ENCODE data around the gene ATF7.

Gene ATF7

DNA sequence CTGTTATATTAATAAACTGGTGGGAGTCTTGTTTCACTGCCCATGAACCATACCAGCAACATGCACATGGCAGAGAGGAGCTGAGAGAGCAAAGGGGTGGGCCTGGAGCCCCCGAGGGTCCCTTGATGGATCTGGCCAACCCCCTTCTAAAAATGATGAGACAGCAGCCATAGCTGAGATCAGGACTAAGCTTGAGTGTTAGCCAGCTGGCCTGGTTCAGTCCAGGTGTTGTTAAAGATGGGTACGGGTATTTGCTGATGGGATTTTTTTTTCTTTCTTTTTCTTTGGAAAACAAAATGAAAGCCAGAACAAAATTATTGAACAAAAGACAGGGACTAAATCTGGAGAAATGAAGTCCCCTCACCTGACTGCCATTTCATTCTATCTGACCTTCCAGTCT, 158.3 kb downstream of the ATF7 start:
- TF ChIP-seq ZNF8 (CRISPR knock-in tag; IDR thresholded peaks at IDR 0.05) (no peak), ZFP30 (CRISPR knock-in tag; IDR thresholded peaks at IDR 0.05) (no peak), PPARA (CRISPR knock-in tag; IDR thresholded peaks at IDR 0.05; ENCODE audit: borderline replicate concordance) (no peak), ARNTL (CRISPR knock-in tag; IDR thresholded peaks at IDR 0.05; ENCODE audit: borderline replicate concordance, low read depth) (no peak), ZNF565 (CRISPR knock-in tag; conservative IDR thresholded peaks at IDR 0.05; ENCODE audit: low read depth) (no peak)

DNA sequence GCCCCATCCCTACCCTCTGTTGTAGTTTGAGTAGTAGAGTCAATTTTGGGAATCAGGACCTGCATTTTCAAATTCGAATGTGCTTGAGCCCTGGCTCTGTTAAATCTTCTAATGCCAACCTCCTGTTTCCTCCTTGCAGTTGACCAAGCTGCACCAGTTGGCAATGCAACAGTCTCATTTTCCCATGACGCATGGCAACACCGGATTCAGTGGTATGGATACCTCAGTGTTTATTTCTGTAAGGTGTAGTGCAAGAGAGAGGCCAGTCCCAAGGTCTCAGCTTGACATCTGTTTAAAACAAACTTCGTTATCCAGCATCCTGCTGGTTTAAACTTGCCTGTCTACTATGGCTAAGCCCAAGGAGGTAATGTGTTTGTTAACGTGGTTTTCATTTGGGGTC, 159.1 kb downstream of the ATF7 start:
- ATAC-seq, result no peak
- TF ChIP-seq, protein P1, sequence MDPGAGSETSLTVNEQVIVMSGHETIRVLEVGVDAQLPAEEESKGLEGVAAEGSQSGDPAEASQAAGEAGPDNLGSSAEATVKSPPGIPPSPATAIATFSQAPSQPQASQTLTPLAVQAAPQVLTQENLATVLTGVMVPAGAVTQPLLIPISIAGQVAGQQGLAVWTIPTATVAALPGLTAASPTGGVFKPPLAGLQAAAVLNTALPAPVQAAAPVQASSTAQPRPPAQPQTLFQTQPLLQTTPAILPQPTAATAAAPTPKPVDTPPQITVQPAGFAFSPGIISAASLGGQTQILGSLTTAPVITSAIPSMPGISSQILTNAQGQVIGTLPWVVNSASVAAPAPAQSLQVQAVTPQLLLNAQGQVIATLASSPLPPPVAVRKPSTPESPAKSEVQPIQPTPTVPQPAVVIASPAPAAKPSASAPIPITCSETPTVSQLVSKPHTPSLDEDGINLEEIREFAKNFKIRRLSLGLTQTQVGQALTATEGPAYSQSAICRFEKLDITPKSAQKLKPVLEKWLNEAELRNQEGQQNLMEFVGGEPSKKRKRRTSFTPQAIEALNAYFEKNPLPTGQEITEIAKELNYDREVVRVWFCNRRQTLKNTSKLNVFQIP (CRISPR knock-in tag; IDR thresholded peaks at IDR 0.05; ENCODE audit: borderline replicate concordance, low read depth), result no peak
- TF ChIP-seq, protein P2, sequence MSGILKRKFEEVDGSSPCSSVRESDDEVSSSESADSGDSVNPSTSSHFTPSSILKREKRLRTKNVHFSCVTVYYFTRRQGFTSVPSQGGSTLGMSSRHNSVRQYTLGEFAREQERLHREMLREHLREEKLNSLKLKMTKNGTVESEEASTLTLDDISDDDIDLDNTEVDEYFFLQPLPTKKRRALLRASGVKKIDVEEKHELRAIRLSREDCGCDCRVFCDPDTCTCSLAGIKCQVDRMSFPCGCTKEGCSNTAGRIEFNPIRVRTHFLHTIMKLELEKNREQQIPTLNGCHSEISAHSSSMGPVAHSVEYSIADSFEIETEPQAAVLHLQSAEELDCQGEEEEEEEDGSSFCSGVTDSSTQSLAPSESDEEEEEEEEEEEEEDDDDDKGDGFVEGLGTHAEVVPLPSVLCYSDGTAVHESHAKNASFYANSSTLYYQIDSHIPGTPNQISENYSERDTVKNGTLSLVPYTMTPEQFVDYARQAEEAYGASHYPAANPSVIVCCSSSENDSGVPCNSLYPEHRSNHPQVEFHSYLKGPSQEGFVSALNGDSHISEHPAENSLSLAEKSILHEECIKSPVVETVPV (CRISPR knock-in tag; IDR thresholded peaks at IDR 0.05), result no peak
- TF ChIP-seq GLIS3 (CRISPR knock-in tag; IDR thresholded peaks at IDR 0.05) (no peak), ARNTL (CRISPR knock-in tag; IDR thresholded peaks at IDR 0.05; ENCODE audit: borderline replicate concordance, low read depth) (no peak), CSDC2 (CRISPR knock-in tag; IDR thresholded peaks at IDR 0.05) (no peak), ESRRG (CRISPR knock-in tag; IDR thresholded peaks at IDR 0.05) (no peak), ZNF8 (CRISPR knock-in tag; IDR thresholded peaks at IDR 0.05) (no peak), ZFP3 (CRISPR knock-in tag; IDR thresholded peaks at IDR 0.05) (no peak), ISL1 (CRISPR knock-in tag; IDR thresholded peaks at IDR 0.05) (no peak), SNAI2 (CRISPR knock-in tag; IDR thresholded peaks at IDR 0.05) (no peak), OSR1 (CRISPR knock-in tag; IDR thresholded peaks at IDR 0.05) (no peak), TCF4 (CRISPR knock-in tag; IDR thresholded peaks at IDR 0.05; ENCODE audit: borderline replicate concordance) (no peak), ZC3H10 (CRISPR knock-in tag; IDR thresholded peaks at IDR 0.05) (no peak), RARB (CRISPR knock-in tag; IDR thresholded peaks at IDR 0.05) (no peak), ZFP30 (CRISPR knock-in tag; IDR thresholded peaks at IDR 0.05) (no peak)
- TF ChIP-seq, protein P3, sequence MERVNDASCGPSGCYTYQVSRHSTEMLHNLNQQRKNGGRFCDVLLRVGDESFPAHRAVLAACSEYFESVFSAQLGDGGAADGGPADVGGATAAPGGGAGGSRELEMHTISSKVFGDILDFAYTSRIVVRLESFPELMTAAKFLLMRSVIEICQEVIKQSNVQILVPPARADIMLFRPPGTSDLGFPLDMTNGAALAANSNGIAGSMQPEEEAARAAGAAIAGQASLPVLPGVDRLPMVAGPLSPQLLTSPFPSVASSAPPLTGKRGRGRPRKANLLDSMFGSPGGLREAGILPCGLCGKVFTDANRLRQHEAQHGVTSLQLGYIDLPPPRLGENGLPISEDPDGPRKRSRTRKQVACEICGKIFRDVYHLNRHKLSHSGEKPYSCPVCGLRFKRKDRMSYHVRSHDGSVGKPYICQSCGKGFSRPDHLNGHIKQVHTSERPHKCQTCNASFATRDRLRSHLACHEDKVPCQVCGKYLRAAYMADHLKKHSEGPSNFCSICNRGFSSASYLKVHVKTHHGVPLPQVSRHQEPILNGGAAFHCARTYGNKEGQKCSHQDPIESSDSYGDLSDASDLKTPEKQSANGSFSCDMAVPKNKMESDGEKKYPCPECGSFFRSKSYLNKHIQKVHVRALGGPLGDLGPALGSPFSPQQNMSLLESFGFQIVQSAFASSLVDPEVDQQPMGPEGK (CRISPR knock-in tag; IDR thresholded peaks at IDR 0.05; ENCODE audit: borderline replicate concordance), result no peak
- TF ChIP-seq, protein P4, sequence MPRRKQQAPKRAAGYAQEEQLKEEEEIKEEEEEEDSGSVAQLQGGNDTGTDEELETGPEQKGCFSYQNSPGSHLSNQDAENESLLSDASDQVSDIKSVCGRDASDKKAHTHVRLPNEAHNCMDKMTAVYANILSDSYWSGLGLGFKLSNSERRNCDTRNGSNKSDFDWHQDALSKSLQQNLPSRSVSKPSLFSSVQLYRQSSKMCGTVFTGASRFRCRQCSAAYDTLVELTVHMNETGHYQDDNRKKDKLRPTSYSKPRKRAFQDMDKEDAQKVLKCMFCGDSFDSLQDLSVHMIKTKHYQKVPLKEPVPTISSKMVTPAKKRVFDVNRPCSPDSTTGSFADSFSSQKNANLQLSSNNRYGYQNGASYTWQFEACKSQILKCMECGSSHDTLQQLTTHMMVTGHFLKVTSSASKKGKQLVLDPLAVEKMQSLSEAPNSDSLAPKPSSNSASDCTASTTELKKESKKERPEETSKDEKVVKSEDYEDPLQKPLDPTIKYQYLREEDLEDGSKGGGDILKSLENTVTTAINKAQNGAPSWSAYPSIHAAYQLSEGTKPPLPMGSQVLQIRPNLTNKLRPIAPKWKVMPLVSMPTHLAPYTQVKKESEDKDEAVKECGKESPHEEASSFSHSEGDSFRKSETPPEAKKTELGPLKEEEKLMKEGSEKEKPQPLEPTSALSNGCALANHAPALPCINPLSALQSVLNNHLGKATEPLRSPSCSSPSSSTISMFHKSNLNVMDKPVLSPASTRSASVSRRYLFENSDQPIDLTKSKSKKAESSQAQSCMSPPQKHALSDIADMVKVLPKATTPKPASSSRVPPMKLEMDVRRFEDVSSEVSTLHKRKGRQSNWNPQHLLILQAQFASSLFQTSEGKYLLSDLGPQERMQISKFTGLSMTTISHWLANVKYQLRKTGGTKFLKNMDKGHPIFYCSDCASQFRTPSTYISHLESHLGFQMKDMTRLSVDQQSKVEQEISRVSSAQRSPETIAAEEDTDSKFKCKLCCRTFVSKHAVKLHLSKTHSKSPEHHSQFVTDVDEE (CRISPR knock-in tag; IDR thresholded peaks at IDR 0.05), result no peak

More for the DNA sequence above, 158.3 kb downstream of the ATF7 start:
- no peak for ATAC-seq

DNA sequence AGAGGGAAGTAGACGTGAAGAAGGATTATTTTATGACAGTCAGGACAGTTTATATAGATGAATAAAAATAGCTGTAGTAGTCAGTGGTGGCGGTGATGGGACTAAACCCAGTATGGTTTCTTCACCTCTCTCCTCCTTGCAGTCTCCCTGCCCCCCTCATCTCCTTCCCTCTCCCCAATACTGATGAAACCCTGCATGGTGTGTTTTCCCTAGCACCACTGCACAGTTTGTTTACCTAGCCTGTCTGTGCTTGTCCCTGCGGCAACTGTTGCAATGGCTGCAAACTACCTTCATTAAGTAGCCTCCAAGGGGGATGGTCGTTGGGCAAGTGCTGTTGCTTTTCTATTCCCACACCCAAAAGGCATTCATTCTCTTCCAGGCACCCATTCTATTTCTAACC, 159.5 kb downstream of the ATF7 start:
- TF ChIP-seq, protein P3 (CRISPR knock-in tag; IDR thresholded peaks at IDR 0.05; ENCODE audit: borderline replicate concordance), result no peak
- TF ChIP-seq ZC3H10 (CRISPR knock-in tag; IDR thresholded peaks at IDR 0.05) (no peak), PPARA (CRISPR knock-in tag; IDR thresholded peaks at IDR 0.05; ENCODE audit: borderline replicate concordance) (no peak), RARB (CRISPR knock-in tag; IDR thresholded peaks at IDR 0.05) (no peak)
- TF ChIP-seq, protein P1 (CRISPR knock-in tag; IDR thresholded peaks at IDR 0.05; ENCODE audit: borderline replicate concordance, low read depth), result no peak
- no peak for ATAC-seq
